ENCODE data around the gene HELT.

GRCh38 chr4:184972991-184973390 is 45.3 kb upstream of the HELT start:
- TF ChIP-seq SIN3A (IDR thresholded peaks at IDR 0.05; ENCODE audit: low read depth, low read length) (no peak), GABPA (IDR thresholded peaks at IDR 0.05; ENCODE audit: low read depth) (no peak), CTCF (IDR thresholded peaks at IDR 0.05 in 2 of 3, conservative IDR thresholded peaks at IDR 0.05 in 1 of 3; ENCODE audit: control insufficient read depth in 2 of 3, extremely low read depth in 1 of 3, insufficient read depth in 1 of 3, low read depth in 3 of 3, low read length in 3 of 3) (no peak), EP300 (IDR thresholded peaks at IDR 0.05; ENCODE audit: borderline replicate concordance in 1 of 2, control insufficient read depth in 1 of 2, low read depth in 2 of 2, low read length in 2 of 2) (no peak), JUNB (IDR thresholded peaks at IDR 0.05) (no peak), ZSCAN29 (IDR thresholded peaks at IDR 0.05) (no peak), USF1 (IDR thresholded peaks at IDR 0.05; ENCODE audit: borderline replicate concordance, extremely low read length, insufficient read depth, low read depth, low read length) (no peak), ATF2 (IDR thresholded peaks at IDR 0.05; ENCODE audit: low read length) (no peak), REST (IDR thresholded peaks at IDR 0.05; ENCODE audit: low read depth, low read length) (no peak), CHD2 (IDR thresholded peaks at IDR 0.05; ENCODE audit: borderline replicate concordance, low read depth, low read length) (no peak), RFX5 (IDR thresholded peaks at IDR 0.05; ENCODE audit: low read depth, low read length) (no peak), HCFC1 (IDR thresholded peaks at IDR 0.05; ENCODE audit: low read length) (no peak), POLR2A (IDR thresholded peaks at IDR 0.05; ENCODE audit: low read depth, low read length) (no peak), SP1 (IDR thresholded peaks at IDR 0.05; ENCODE audit: low read depth, low read length) (no peak)

Data from GM12878 (cell line).